Stimulated activated CD4-positive, alpha-beta T cell treated with anti-CD3 and anti-CD28 coated beads, Interleukin-4, amount 100 ng/mL, for 48 hours (primary cell): ENCODE data around the gene XPA.
A peak's percentile ranks its signal among the peaks of the same experiment; 100 is the strongest.

Experiments
- DNase-seq, 2 donors: peaks; one replicate each; pipeline ENCODE4 v3.0.0-alpha.2; 2020; ENCODE audit warnings: low read depth in 2 of 2

XPA gene

DNA sequence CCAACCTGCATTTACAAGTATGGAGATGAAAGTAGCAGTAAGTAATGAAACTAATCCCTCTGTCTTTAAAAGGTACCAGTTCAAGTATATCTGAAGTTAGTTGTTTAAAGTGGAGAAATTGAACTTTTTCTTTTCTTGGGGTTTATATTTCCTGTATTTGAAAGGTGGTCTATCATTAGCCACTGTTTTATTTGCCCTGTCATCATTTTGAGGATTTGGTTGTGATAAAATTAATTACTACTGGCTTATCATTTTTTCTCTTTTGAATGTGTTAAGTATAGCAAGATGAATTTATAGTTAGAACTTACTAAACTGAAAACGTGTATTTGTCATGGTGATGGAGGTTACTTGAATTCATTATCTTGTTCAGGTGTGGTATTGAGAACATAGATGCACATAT, 38.4 kb downstream of the XPA start:
- no peak for DNase-seq

GRCh38 chr9:97651646-97652045, 45.5 kb downstream of the XPA start:
- no peak for DNase-seq

- DNase-seq, result no peak
Measured at GRCh38 chr9:97647996-97648395, 49.1 kb downstream of the XPA start.

DNA sequence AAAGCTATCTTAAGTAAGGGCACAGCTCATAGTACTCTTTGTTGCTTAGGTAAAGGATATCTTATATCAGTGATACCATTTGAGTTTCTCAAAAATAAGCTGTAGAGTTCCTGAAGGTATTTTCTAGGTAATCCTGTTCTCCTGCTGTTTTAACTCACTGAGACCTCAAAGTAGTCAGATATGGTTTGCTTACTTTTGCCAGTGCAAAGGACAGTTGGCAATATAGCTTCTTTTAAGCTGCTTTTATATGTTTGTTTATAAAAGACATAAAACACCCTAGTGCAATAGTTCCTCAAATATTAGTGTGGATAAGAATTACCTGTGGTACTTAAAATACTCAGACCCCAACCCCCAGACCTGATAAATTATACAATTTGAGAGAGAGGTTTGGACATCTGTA, 51.4 kb downstream of the XPA start:
- DNase-seq, result no peak

DNA sequence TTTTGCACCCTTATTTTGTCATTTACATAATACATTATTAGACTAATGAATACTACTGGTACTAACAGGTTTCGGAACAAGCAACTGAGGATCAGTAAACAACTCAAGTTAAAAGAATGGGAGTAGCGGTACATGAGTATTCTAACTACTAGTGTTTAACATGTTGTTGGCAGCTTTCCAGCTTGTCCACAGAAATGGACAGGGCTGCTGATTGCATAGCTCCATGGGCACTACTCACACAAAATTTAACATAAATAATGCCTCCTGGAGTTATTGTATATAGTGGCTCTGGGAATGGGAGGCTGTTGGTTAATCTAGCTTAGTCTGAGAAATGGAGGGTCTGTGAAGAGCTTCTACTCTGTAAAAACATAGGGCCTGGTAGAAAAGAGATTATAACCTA, 56.8 kb downstream of the XPA start:
- no peak for DNase-seq

DNA sequence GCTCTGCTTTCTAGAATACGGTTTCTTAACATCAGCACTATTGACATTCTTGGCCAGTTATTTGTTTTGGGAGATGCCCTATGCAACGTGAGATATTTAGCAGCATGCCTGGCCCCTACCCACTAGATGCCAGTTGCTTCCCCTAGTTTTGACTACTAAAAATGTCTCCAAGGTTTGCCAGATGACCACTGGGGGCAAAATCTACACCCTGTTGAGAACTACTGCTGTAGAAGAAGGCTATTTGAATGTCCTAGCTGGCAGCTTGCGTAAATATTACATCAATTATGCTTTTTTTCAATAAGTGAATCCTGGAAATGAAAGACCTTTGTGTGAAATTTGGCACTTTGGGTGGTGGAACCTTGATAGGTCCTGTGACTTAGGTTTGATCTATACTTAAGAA, 58.5 kb downstream of the XPA start:
- DNase-seq, result no peak

DNA sequence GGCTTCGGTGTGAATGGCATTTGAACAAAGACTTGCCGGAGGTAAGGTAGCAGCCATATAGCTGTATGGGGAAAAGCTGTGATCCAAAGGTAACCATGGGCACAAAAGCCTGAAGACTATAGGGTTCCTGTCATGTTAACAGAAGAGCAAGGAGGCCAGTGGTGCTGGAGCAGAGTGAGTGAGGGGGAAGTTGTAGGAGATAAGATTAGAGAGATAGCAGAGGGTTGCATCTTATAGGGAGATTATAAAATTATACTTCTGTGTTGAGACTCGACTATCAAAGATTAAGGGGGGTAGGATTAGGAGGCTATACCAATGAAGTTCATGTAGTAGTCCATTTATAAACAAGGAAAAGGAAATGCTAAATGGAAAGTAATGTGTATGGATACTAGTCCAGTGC, 60.2 kb downstream of the XPA start:
- no peak for DNase-seq

- no peak for DNase-seq
Measured at GRCh38 chr9:97635026-97635425, 62.1 kb downstream of the XPA start.

DNA sequence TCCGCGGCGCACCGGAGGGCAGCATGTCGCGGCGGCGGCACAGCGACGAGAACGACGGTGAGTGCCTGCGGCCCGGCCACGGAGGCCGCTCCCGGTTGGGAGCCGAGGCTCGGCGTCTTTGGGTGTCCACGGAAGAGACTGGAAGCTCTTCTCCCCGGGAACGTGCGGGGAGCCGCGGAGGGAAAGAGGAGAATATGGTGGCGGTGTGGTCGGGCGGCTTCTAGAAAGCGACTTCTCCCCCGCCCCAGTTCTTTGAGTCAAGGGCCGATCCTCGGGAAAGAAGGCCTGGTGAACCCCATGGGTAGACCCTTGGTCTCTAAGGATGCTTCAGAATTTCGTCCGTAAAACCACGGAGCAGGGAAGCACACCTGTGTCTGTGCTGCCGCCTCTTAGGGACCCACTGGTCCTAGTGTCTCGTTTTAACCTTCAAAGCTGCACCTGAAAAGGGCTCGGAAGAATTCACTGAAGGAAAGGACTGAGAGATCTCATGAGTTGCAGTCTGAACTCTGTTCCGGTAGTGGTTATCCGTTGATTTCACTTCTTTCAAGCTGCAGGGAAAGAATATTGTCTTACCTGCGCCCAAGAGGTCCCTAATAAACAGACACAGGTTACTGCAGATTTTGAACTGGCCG, 63.2 kb downstream of the XPA start:
- DNase-seq, result no peak

DNA sequence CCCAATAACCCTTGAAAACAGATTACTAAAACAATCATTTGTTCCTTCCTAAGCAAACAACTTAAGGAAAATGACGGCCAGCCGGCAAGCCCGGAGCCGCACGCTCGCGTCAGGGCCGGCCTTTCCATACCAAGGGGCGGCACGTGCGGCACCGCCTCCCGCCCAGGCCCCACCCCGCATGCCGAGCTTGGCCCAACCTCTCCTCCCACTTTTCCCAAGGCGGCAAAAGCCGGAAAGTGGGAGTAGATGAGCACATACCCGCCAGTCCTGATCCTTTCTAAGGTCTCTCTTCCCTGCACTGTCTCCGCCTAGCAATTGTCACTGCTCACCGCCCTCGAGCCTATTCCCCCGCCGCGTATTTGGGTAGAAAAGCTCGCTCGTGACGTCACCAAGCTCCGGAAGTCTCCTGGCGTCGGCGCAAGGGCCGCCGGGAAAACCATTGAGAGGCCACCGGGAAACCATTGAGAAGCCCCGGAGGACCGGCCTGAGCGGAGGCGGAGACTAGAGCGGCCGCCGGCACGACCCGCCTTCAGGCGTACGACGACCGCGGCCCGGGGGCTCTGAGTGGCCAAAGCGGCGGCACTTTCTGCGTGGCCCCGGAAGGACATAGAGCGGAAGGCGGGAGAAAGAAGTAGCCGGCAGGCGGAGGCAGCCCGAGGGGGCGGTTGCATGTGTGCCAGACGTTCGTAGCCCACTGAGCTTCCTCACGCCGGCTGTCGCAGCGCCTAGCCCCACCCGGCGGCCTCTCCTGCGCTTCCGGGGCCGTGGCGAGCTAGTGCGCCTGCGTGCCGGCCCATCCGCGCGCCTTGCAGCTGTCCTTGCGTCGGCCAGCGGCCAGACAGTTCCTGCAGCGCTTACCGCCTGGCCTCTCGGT, 63.9 kb downstream of the XPA start, which contains the start of the genes NCBP1 and TSTD2:
NCBP1 (plus strand) TSS at position 837 of the 874 bp plus-strand sequence. CDS start 61 bp downstream, outside the sequence.
TSTD2 (minus strand) TSS at position 384 of the 874 bp plus-strand sequence. CDS start 5,806 bp downstream, outside the sequence.
- peak; percentile 88 to 94 for DNase-seq

DNA sequence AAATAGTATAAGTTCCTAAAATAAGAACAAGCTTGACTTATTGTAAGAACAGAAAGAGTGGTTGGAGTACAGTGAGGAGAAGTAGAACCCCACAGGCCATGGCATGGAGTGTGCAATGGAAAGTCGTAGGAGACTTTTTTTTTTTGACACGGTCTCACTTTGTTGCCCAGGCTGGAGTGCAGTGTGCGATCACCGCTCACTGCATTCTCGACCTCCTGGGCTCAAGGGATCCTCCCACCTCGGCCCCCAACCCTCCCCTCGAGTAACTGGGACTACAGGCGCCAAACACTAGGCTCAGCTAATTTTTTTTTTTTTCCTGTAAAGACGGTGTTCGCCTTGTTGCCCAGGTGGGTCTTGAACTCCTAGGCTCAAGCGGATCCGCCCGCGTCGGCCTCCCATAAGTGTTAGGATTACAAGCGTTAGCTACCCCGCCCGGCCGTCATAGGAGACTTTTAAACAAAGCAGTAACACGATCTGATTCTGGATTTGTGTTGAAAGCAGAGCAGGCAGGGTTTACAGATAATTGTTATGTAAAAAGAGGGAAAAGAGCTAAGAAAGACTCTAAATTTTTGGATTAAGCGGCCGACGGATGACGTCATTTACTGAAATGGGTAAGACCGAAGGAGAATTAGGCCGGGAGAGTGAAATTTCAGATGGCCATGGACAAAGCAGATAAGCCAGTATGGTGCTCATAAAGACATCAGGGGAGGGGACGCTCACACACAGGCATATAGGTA, 64.7 kb downstream of the XPA start:
- DNase-seq, result peak in 1 of 2 donors; percentile 12

DNA sequence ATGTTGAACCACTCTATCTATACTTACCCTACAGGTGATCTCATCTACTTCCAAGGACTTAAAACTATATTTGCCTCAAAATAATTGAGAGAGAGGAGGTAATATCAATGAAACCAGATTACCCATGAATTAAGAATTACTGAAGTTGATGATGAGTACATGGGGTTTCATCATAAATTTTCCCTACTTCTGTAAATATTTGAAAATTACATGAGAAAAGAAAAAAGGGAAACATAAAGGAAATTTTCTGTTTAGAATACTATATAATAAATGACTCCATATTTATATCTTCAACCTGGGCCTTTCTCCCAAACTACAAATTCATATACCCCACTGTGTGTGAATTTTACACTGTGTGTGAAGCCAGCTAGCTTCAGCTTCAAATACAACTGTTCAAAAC, 66.5 kb downstream of the XPA start:
- no peak for DNase-seq

GRCh38 chr9:97629156-97629555, 68.0 kb downstream of the XPA start:
- no peak for DNase-seq

DNA sequence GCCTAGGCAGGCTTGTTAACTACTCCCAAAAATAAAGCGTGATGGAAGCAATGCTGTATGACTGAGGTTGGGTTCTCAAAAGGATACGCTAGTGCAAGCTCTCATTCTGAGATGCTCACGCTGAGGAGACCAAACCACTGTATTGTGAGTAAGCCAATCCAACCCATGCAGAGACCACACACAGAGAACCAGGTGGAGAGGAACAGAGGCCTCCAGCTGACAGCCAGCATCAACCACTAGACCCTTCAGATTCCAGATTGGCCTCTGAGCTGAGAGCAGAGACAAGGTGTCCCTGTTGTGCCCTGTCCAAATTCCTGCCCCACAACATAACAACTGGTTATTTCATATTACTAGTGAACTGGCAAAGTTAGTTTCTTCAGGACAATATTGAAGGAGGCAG, 68.5 kb downstream of the XPA start:
- no peak for DNase-seq

GRCh38 chr9:97627624-97628023, 69.5 kb downstream of the XPA start:
- no peak for DNase-seq

DNA sequence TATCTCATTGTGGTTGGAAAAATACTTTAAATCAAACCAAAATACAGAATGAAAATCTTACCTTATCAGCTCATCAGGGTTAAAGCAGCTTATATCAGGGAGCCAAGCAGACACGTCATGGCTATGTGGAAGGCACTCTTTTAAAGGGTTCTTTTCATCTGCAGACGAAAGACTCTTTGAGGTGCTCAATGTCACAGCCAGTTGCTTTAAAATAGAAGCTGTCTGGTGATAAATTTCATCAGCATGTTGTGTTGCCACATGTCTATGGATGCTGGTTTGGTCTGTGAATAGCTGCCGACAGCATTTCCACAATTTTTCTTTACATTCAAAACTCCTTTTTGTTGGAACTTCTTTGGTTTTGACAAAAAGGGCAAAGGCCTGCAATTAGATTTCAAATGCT, 71.5 kb downstream of the XPA start:
- DNase-seq, result no peak
